Activated gamma-delta T cell treated with Interleukin-2 at 50 U/mL for 16 hours (primary cell): ENCODE data around the gene BAIAP2L1.
"Not testable (repeated sequence)": the region's sequence is repeated elsewhere in the genome, so short reads cannot be mapped to it uniquely, and the experiment has no call there.

Source experiments
- DNase-seq: peaks from one replicate; pipeline ENCODE4 v3.0.0-alpha.2; 2020

Gene BAIAP2L1

DNA sequence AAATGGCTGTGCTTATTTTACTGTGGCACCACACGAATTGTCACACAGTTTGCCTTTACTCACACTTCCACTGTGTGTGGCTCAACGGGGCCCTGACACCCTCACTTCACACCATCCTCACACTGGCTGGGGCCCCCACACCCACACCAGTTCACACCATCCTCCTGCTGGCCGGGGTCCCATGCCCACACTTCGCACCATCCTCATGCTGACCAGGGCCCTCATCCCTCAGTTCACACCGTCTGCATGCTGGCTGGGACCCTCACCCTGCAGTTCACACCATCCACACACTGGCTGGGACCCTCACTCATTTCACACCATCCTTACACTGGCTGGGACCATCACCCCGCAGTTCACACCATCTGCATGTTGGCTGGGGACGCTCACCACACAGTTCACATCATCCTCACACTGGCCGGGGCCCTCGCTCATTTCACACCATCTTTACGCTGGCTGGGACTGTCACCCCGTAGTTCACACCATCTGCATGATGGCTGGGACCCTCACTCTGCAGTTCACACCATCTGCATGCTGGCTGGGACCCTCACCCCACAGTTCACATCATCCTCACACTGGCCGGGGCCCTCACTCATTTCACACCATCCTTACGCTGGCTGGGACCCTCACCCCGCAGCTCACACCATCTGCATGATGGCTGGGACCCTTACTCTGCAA is 83.4 kb downstream of the BAIAP2L1 start:
- no peak for DNase-seq

DNA sequence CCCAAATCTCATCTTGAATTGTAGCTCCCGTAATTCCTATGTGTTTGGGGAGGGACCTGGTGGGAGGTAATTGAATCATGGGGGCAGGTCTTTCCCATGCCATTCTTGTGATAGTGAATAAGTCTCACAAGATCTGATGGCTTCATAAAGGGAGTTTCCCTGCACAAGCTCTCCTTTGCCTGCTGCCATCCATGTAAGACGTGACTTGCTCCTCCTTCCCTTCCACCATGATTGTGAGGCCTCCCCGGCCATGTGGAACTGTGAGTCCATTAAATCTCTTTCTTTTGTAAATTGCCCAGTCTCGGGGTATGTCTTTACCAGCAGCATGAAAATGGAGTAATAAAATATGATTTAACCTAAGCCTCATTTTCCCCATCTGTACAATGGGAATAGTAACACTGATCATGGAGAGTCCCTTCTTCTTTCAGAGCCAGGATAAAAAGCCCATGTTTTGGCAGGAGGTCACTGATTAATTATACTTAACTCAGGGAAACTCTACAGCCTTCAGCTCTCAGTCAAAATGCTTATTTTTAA is 84.8 kb downstream of the BAIAP2L1 start:
- not testable (repeated sequence) for DNase-seq

DNA sequence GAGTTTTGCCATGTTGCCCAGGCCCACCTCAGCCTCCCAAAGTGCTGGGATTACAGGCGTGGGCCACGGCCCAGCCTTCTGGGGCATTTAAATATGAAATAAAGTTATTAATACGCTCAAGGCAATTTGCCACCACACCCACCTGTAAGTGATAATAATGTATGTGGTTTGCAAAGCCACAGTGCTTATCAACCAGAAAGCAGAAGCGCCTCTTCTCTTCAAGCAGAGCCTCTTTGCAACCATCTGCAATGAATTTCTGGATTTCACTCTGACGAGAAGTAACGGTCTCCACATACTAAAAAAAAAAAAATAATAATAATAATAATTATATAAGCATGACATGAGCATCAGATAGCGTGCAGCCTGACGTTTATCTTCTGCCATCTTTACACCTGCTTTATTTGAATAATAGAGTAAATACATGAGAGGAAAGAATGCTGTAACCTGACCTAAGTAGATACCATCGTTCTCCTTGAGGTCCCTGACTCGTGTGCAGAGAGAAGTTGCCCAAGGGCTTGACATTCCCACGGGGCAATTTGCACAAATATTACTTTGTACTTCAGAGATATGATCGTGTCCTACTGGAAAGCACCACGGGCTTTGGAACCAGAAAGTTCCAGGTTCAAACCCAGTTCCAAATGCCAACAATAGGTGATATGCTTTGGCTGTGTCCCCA is 85.4 kb downstream of the BAIAP2L1 start:
- DNase-seq = no peak

DNA sequence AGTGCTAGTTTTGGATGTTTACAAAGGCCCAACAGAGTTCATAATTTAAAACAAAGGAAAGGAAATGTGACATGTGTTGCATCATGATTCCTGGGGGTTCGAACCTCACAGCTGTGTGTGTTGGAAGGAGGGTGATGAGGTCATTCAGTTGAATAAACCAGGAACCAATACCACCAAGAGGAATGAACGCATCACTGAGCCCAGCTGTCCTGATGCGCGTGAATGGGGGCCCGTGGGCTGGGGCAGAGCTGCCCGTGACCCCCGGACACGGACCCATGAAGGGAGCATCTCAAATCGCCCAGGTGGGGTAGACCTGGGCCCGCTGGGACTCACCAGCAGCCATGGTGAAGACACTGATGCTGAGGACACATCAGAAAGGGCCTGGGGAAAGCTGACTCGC is 86.4 kb downstream of the BAIAP2L1 start:
- DNase-seq = no peak

GRCh38 chr7:98312201-98312600 is 88.7 kb downstream of the BAIAP2L1 start:
- DNase-seq = no peak

DNA sequence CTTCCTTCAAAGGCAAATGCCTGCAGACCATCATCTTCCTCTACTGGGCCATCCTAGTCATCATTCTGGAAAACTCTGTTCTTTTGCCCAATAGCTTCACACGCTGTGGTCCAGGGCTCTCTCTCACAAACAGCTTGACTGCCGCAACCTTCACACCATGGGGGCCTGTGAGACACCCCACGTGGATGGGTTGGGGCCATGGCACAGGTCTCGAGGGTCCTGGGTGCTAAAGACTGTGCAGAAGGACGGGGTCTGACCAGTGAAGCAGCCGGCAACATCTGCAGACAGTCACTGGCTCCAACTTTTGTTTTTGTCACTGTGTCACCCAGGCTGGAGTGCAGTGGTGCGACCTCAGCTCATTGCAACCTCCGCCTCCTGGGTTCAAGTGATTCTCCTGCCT is 91.3 kb downstream of the BAIAP2L1 start:
- DNase-seq = no peak

- no peak for DNase-seq
Measured at GRCh38 chr7:98307971-98308466, 92.9 kb downstream of the BAIAP2L1 start.

GRCh38 chr7:98305951-98306535 is 94.8 kb downstream of the BAIAP2L1 start:
- no peak for DNase-seq

- no peak for DNase-seq
Measured at GRCh38 chr7:98303906-98304305, 97.0 kb downstream of the BAIAP2L1 start.

DNA sequence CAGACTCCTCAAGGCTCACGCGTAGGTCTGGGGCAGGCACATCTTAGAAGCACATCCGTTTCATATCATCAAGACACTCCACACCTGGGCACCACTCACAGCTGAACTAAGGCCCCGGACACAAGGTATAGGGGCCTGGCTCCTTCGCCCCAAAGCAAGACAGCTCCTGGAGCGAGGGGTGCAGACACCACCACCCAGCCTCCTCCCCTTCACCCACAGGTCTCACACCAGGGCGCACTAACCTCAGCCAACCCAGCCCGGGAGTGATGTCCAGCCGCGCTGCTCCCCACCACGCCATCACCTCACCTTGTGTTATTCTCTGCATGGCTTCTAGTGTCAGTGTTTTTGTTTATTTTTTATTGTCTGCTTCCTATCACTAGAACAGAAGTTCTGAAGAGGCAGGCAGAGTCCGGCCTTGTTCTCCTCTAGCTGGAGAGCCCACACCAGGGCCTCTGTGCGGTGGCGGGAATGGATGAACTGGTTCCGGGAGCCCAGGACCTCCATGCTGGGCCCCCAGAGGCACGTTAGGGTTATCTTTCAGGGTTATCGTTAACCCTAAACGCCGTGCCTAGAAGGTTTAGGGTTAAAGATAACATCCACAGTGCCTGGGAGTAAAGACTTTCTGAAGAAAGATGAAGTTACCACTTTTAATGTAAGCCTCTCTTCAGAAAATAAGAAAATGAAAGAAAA is 97.6 kb downstream of the BAIAP2L1 start:
- DNase-seq = no peak

GRCh38 chr7:98301693-98302470 is 99.0 kb downstream of the BAIAP2L1 start:
- DNase-seq = no peak

DNA sequence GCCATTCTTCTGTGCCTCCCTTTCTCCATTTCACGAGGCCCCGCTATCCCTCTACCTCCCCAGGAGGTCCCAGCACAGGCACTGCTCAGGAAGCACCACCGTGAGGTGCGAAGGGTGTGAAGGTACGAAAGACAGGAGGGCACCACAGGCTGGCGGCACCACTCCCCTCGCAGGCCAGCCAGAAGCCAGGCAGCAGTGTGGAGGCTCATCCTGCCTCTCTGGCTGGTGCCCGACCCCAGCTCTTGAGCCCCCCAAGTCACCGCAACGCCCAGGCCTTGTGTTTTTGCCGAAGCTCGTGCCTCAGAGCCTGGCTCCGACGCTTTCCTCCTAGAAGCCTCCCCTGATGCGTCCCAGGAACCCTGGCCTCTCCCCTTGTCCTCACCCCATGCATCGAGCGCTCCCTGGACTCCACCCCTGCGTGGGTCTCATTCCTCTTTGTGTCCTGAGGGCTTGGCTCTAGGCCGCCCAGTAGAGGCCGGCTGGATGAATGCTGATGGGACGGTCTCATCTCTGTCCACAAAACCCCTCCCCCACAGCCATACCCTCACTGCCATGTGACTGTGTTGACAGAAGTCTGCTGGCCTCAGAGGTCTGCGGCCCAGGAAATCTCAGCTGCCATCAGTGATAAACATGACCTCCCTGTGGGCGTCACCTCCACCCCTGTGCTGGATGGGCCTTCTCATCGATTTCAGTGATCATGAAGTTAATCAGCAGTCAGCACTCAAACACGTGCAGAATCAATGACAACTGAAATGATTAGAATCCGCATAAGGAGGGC is 100.1 kb downstream of the BAIAP2L1 start:
- no peak for DNase-seq

- no peak for DNase-seq
Measured at GRCh38 chr7:98297626-98298286, 103.1 kb downstream of the BAIAP2L1 start.

DNA sequence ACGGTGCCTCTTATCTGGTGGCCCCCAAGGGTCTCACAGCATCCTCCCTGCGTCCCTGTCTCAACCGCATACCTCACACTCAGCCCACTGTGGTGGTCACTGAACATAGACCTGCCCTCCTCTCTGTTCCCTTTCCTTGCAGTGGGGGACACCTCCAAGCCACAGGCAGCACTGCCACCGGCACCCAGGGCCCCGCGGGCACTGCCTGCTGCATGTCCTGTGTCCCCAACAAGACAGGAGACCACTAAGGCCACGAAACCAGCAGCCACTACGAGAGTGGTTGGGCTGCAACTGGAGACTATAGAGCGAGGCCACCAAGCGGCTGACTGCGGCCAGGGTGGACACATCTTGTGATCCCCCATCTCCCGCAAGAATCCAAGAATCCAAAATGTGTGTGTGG is 104.1 kb downstream of the BAIAP2L1 start:
- no peak for DNase-seq

DNA sequence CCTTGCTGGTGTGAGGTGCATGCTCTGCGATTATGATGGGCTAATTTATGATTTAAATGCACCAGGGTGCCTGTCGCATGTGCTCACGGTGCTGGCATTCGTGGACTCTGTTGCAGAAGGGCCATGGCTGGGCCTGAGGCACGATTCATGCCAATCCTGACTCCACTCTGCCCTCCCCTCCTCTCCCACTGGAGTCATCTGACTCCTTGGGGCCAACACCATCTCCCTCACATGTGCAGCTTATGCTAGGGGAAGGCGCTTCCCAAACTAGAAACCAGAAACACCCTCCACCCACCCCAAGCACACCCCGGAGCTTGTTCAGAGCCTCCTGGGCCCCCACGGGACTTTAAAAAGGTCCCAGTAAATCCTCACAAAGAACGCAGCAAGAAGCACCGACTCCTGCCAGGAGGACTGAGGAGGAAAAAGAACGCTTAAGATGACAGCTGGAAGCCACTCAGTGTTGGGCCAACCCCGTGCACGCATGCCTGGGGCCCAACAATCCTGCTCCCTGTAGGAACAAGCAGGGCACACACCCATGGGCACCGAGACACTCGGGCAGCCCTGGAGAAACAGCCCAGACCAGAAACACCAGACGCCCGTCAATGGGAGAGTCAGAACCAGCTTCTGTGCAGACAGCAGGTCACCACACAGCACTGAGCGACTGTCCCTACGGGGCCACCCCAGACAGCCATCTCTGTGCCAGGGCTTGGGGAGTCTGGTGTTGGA is 105.3 kb downstream of the BAIAP2L1 start:
- no peak for DNase-seq

GRCh38 chr7:98294798-98295382 is 106.0 kb downstream of the BAIAP2L1 start:
- DNase-seq = no peak

GRCh38 chr7:98294326-98294725 is 106.6 kb downstream of the BAIAP2L1 start:
- DNase-seq = no peak

DNA sequence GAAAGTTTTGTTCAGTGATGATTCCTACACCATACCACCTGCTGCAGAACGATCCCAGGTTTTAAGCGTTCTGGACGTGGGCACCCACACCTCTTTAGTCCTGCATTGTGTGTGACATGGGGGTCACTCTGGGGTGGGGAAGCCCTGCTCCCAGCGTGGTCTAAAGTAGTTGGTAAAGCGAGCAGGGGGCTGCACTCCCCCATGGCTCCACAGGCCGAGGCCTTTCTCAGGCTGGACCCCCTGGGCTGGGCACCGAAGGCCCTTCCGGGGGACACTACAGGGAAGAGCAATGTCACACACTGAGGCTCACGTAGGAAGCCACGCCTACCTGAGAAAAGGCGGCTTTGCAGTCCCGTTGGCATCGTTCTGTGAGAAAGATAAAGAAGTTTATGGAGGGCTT is 107.1 kb downstream of the BAIAP2L1 start:
- no peak for DNase-seq

- no peak for DNase-seq
Measured at GRCh38 chr7:98293265-98293664, 107.6 kb downstream of the BAIAP2L1 start.

- DNase-seq = no peak
Measured at GRCh38 chr7:98291717-98292116, 109.2 kb downstream of the BAIAP2L1 start.
